IPS DF 6.9 (cell line): ENCODE measurements around the gene PSMG4.
"Not testable (repeated sequence)": the region's sequence is repeated elsewhere in the genome, so short reads cannot be mapped to it uniquely, and the experiment has no call there.

Source experiments
- DNase-seq: peaks from one replicate; pipeline ENCODE4 v3.0.0-alpha.2; 2013; ENCODE audit warnings: low read depth, low spot score
- H3K27ac ChIP-seq: one replicate; pipeline ENCODE4 v1.5.1; 2013; ENCODE audit warnings: low read length, control low read depth
- H3K27me3 ChIP-seq: 2 replicates; pipeline ENCODE4 v1.6.1; 2013; ENCODE audit warnings: mild to moderate bottlenecking, low read length; ENCODE audit not compliant: control insufficient read depth, insufficient read depth
- H3K36me3 ChIP-seq: 2 replicates; pipeline ENCODE4 v1.6.1; 2013; ENCODE audit warnings: low read length; ENCODE audit not compliant: control insufficient read depth, insufficient read depth
- H3K4me1 ChIP-seq: 2 replicates; pipeline ENCODE4 v1.6.1; 2013; ENCODE audit warnings: low read length; ENCODE audit not compliant: control insufficient read depth, insufficient read depth
- H3K4me3 ChIP-seq: 2 replicates; pipeline ENCODE4 v1.5.1; 2013; ENCODE audit warnings: mild to moderate bottlenecking, low read length
- H3K9me3 ChIP-seq: 2 replicates; pipeline ENCODE4 v1.6.1; 2013; ENCODE audit warnings: low read length, inconsistent platforms; ENCODE audit not compliant: control insufficient read depth, insufficient read depth
- WGBS: extraction: QIAGEN DNeasy Blood & Tissue Kit; methylation state at CpG from one replicate; pipeline ENCODE4 v1.1.7; 2013; ENCODE audit warnings: mixed read lengths, missing lambda C conversion rate; ENCODE audit not compliant: insufficient read length, insufficient coverage; 5-methylcytosine and 5-hydroxymethylcytosine counted together

Gene PSMG4

GRCh38 chr6:3240595-3240994, 18.2 kb upstream of the PSMG4 start:
- WGBS = no CpG with 5 or more reads among the region's 7 CpGs
- Histone ChIP-seq H3K36me3 (no peaks in the 10 kb centered on the region), H3K27me3 (no peaks in the 10 kb centered on the region), H3K9me3 (no peaks in the 10 kb centered on the region), H3K27ac (no peak overlapping the region), H3K4me3 (no peak overlapping the region), H3K4me1 (no peaks in the 10 kb centered on the region)
- no peak for DNase-seq

- not testable (repeated sequence) for H3K27ac ChIP-seq, H3K36me3 ChIP-seq, H3K4me1 ChIP-seq, H3K4me3 ChIP-seq, DNase-seq, H3K9me3 ChIP-seq, H3K27me3 ChIP-seq
- no CpG with 5 or more reads among the region's 4 CpGs for WGBS
These were observed 17.0 kb upstream of the PSMG4 start for GRCh38 chr6:3241745-3242144.

GRCh38 chr6:3242768-3243167, 16.0 kb upstream of the PSMG4 start:
- H3K4me3 ChIP-seq = no peak overlapping the region
- no peaks in the 10 kb centered on the region for H3K27me3 ChIP-seq
- WGBS = no CpG with 5 or more reads among the region's 4 CpGs
- H3K4me1 ChIP-seq = no peaks in the 10 kb centered on the region; the same call in 1 of the 2 replicates
- H3K9me3 ChIP-seq = no peaks in the 10 kb centered on the region
- H3K27ac ChIP-seq = no peak overlapping the region
- no peaks in the 10 kb centered on the region for H3K36me3 ChIP-seq
- DNase-seq = no peak

GRCh38 chr6:3244003-3244831, 14.5 kb upstream of the PSMG4 start:
- H3K27ac ChIP-seq = no peak overlapping the region
- no peaks in the 10 kb centered on the region for H3K36me3 ChIP-seq
- no CpG with 5 or more reads among the region's 8 CpGs for WGBS
- H3K9me3 ChIP-seq = no peaks in the 10 kb centered on the region
- H3K27me3 ChIP-seq = no peaks in the 10 kb centered on the region
- DNase-seq = no peak
- no peak overlapping the region for H3K4me3 ChIP-seq
- H3K4me1 ChIP-seq = peaks cover 2% of the 10 kb centered on the region; the same call in 1 of the 2 replicates

- not testable (repeated sequence) for DNase-seq, H3K4me1 ChIP-seq, H3K4me3 ChIP-seq, H3K27me3 ChIP-seq, H3K27ac ChIP-seq, H3K9me3 ChIP-seq, H3K36me3 ChIP-seq
- WGBS = no CpG with 5 or more reads among the region's 7 CpGs
These were observed 13.9 kb upstream of the PSMG4 start for GRCh38 chr6:3244832-3245161.

GRCh38 chr6:3245216-3245615, 13.5 kb upstream of the PSMG4 start:
- no peak for DNase-seq
- Histone ChIP-seq H3K36me3 (no peaks in the 10 kb centered on the region), H3K9me3 (no peaks in the 10 kb centered on the region), H3K27me3 (no peaks in the 10 kb centered on the region), H3K27ac (no peak overlapping the region), H3K4me1 (peaks cover 2% of the 10 kb centered on the region; the same call in 1 of the 2 replicates), H3K4me3 (no peak overlapping the region)
- no CpG with 5 or more reads among the region's 5 CpGs for WGBS

GRCh38 chr6:3247255-3248146, 11.2 kb upstream of the PSMG4 start:
- H3K36me3 ChIP-seq = no peaks in the 10 kb centered on the region
- H3K9me3 ChIP-seq = no peaks in the 10 kb centered on the region
- no peak for DNase-seq
- WGBS = no CpG with 5 or more reads among the region's 36 CpGs
- peaks cover 2% of the 10 kb centered on the region; the same call in 1 of the 2 replicates for H3K4me1 ChIP-seq
- H3K4me3 ChIP-seq = no peak overlapping the region
- no peak overlapping the region for H3K27ac ChIP-seq
- H3K27me3 ChIP-seq = no peaks in the 10 kb centered on the region

- Histone ChIP-seq H3K4me3 (no peak overlapping the region), H3K27me3 (no peaks in the 10 kb centered on the region), H3K4me1 (peaks cover 2% of the 10 kb centered on the region; the same call in 1 of the 2 replicates), H3K36me3 (no peaks in the 10 kb centered on the region), H3K9me3 (no peaks in the 10 kb centered on the region), H3K27ac (no peak overlapping the region)
- WGBS = no CpG with 5 or more reads among the region's 3 CpGs
- no peak for DNase-seq
These were observed 8.9 kb upstream of the PSMG4 start for GRCh38 chr6:3249821-3250220.

GRCh38 chr6:3250231-3250675, 8.5 kb upstream of the PSMG4 start:
- no peaks in the 10 kb centered on the region for H3K27me3 ChIP-seq
- no peak overlapping the region for H3K27ac ChIP-seq
- WGBS = no CpG with 5 or more reads among the region's 9 CpGs
- H3K36me3 ChIP-seq = no peaks in the 10 kb centered on the region
- no peaks in the 10 kb centered on the region for H3K9me3 ChIP-seq
- H3K4me3 ChIP-seq = no peak overlapping the region
- peaks cover 2% of the 10 kb centered on the region; the same call in 1 of the 2 replicates for H3K4me1 ChIP-seq
- no peak for DNase-seq

GRCh38 chr6:3251462-3252314, 7.1 kb upstream of the PSMG4 start:
- H3K27ac ChIP-seq = no peak overlapping the region
- WGBS = no CpG with 5 or more reads among the region's 20 CpGs
- H3K4me3 ChIP-seq = no peak overlapping the region
- H3K9me3 ChIP-seq = no peaks in the 10 kb centered on the region
- no peaks in the 10 kb centered on the region for H3K27me3 ChIP-seq
- peaks cover 2% of the 10 kb centered on the region; the same call in 1 of the 2 replicates for H3K4me1 ChIP-seq
- DNase-seq = no peak
- no peaks in the 10 kb centered on the region for H3K36me3 ChIP-seq
